ENCODE results near the gene RIC1.

GRCh38 chr9:5800969-5801738, 172.2 kb downstream of the RIC1 start:
- no peak for TF ChIP-seq CTCF (IDR thresholded peaks at IDR 0.05)
- no peak for TF ChIP-seq POLR2A (IDR thresholded peaks at IDR 0.05)

All from prostate gland (tissue), 2 donors.